ENCODE results near the gene SUGCT.

GRCh38 chr7:40470817-40471216 is 336.0 kb downstream of the SUGCT start:
- no peak for TF ChIP-seq CTCF (IDR thresholded peaks at IDR 0.05)
- no peak for TF ChIP-seq POLR2A (IDR thresholded peaks at IDR 0.05)
